Measurements from ENCODE around the gene ID4.

DNA sequence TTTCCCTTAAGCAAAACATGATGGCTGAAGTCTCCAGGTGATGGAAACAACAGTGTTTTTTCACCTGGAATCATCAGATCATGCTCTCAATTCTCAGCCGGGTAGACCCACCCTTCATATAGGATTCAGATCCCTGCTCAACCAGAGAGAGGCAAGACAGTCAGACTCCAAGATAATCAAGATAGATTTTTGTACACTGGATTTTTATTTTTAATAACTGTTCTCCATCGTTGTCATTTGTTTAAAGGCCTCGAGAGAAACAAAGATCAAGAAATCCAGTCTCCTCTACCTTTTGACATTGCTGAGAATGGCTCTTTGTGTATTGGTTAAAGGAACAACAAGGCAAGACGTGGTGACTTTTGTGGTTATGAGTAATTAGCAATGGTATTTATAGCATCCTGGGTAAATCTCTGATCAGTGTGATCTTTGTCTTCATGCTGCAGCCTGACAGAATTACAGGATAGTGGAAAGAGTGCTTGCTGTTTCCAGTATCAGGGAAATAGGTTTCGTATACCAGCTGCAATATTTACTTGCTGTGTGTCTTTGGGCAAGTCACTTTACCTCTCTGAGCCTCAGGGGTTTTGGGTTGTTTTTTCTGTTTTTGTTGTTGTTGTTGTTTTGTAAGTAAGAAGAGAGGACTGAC is 29.9 kb downstream of the ID4 start:
- TF ChIP-seq, protein P1, sequence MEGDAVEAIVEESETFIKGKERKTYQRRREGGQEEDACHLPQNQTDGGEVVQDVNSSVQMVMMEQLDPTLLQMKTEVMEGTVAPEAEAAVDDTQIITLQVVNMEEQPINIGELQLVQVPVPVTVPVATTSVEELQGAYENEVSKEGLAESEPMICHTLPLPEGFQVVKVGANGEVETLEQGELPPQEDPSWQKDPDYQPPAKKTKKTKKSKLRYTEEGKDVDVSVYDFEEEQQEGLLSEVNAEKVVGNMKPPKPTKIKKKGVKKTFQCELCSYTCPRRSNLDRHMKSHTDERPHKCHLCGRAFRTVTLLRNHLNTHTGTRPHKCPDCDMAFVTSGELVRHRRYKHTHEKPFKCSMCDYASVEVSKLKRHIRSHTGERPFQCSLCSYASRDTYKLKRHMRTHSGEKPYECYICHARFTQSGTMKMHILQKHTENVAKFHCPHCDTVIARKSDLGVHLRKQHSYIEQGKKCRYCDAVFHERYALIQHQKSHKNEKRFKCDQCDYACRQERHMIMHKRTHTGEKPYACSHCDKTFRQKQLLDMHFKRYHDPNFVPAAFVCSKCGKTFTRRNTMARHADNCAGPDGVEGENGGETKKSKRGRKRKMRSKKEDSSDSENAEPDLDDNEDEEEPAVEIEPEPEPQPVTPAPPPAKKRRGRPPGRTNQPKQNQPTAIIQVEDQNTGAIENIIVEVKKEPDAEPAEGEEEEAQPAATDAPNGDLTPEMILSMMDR (IDR thresholded peaks at IDR 0.05; ENCODE audit: poor library complexity): no peak
- no peak for TF ChIP-seq EZH2 (IDR thresholded peaks at IDR 0.05; ENCODE audit: borderline replicate concordance)
